ENCODE measurements around the gene NABP1.

- TF ChIP-seq EZH2phosphoT487 (IDR thresholded peaks at IDR 0.05; ENCODE audit: low read depth): no peak
- no peak for TF ChIP-seq CTCF (IDR thresholded peaks at IDR 0.05; ENCODE audit: low read depth, low read length)
These were observed 14.7 kb downstream of the NABP1 start for GRCh38 chr2:191692502-191693115.

Data from OCI-LY3 (cell line).